HG03196 (cell line): Measurements from ENCODE around the gene EEF1E1.

Experiments
- ATAC-seq: cut with Tn5 transposase; IDR thresholded peaks from one replicate; pipeline ENCODE4 v1.9.1; 2021; ENCODE audit not compliant: unreplicated experiment

The EEF1E1 gene

DNA sequence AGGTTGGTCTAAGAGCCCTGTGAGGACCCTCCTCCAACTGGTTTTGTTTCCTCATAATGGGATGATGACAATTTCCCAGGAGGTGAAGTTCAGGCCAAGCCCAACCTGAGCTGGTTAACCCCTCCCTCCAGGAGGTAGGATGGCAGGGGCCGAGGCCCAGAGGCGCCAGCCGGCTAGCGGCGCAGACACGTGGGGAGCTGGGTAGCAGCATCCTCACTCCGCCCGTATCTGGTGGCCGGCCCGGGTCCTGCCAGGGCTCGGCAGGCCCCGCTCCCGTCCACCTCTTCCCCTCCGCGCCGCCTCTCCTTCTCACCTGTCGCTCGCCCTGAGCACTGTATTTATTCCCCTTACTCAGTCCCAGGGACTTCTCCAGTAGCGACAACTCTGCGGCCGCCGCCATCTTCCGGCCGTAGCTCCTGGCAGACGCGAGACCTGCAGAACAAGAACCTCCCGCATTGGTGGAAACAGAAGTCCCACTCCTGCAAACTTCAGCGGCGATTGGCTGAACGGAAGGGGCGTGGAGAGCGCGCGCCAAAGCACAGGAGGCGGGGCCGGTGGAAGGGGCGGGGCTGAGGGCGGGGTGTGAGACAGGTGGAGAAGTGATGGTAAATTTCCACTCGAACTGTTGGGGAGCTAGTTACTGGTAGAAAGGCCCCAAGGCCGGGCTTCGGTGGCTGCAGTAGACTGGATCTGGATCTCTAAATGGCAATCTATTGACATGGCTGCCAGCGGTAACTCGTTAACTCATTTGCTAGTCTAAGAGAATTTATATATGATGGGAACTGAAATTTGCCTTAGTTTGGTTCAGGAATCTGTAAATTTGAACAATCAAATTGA lies at the start of gene EEF1E1:
Gene EEF1E1 (minus strand): TSS at position 427 of the 837 bp plus-strand sequence. CDS start 27 bp downstream, at position 400.
- ATAC-seq, result peak; percentile 100

- no peak for ATAC-seq
These were observed 47.0 kb upstream of the EEF1E1 start for GRCh38 chr6:8149350-8149749.

DNA sequence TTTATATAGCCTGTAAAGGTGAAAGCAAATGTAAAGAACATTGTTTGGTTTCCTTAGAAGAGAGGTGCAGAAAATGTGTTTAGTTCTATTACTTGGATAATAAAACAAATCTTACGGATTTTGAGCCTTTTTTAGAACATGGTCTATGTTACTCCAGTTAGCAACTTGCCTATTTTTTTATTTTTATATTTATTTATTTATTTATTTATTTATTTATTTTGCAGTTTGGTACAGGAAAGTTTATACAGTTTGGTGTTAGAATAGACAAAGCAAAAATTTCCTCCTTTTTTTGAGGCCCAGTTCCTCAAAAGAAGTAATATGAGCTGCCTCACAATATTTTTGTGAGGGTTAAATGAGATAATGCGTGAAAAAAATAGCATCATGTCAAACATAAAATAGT lies 41.6 kb upstream of the EEF1E1 start:
- no peak for ATAC-seq

DNA sequence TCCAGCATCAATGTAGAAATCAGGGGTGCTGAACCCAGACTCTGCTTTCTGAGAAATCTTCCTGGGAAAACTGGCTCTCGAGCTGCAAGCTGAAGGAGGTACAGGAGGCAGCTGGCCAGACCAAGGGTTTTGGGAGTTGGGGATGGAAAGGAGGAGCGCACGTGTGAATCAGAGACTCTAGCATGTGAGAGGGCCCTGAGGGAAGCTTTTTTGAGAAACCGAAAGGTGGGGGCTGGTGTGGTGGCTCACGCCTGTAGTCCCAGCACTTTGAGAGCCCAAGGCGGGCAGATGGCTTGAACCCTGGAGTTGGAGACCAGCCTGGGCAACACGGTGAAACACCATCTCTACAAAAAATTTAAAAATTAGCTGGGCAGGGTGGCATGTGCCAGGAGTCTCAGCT lies 37.1 kb upstream of the EEF1E1 start:
- no peak for ATAC-seq

DNA sequence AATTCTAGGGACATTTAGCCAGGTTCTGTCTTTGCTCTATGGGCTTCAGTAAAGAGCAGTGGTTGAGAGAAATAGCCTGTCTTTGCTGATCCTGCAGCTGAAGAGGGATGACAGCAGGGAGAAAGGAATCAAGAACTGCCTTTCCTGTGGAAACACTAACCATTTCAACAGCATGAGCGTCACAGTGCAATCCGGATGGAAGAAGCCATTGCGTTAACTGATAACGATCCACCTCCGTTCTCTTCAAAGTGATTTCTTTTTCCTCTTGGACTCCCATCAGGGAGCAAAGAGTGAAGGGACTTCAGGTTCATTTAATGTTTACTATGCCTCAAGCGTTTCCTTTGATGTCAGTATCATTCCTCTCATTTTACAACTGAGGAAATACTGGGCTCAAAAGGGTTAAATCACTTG lies 35.2 kb upstream of the EEF1E1 start:
- no peak for ATAC-seq

DNA sequence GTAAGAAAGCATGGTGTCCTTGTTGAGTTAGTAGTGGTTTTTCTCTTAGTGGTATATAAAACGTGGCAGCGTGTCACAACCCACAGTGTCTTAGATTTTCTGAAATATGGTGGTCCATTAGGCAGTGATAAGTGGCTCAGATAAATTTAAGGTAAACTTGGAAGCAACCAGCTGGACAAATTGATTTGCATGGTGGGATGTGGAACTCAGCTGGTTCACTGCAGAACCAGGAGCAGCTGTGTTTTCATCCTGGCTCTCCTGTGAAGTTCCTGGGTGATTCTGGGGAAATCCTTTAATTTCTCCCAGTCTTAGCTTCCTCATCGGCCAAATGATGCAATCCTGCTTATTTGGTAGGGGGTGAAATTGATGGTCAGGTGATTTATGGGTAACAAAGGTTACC lies 32.9 kb upstream of the EEF1E1 start:
- ATAC-seq, result no peak

- ATAC-seq, result no peak
These were observed 29.8 kb upstream of the EEF1E1 start for GRCh38 chr6:8132130-8132529.

- ATAC-seq, result peak; percentile 77
These were observed 29.0 kb upstream of the EEF1E1 start for GRCh38 chr6:8131265-8131897.

DNA sequence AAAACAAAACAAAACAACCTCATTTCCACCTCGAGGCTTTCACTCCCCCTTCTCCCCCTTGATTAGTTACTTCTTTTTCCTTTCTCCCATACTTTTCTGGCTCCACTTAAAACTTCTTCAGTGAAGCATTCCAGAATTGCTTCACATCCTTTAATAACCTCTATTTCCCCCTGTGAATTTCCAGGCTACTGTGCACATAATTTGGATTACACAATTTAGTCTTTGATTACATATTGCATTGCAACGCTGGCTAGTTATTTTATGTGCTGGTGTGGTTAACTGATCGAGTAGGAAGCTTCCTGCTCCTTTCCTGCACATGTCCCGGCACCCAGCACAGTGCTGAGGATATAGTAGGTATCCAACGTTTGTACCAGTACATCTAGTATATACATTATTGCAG lies 28.1 kb upstream of the EEF1E1 start:
- no peak for ATAC-seq

DNA sequence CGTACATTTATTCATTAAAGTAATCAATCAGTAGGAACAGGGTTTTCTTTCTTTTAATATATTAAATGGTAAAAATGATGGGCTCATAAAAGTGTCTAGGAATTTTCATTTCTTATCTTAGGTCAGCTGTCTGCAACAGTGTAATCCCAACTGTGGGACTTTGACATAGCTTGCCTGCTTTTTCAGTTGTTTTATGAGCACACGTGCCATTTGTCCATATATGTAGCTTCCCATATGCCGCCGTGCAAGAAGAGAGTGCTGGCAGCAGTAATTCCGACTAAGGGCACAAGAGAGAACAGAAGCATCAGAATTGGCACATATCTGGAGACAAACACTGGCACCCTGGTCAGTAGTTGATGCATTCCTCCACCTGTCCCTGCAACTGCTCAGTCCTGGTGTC lies 20.9 kb upstream of the EEF1E1 start:
- no peak for ATAC-seq

DNA sequence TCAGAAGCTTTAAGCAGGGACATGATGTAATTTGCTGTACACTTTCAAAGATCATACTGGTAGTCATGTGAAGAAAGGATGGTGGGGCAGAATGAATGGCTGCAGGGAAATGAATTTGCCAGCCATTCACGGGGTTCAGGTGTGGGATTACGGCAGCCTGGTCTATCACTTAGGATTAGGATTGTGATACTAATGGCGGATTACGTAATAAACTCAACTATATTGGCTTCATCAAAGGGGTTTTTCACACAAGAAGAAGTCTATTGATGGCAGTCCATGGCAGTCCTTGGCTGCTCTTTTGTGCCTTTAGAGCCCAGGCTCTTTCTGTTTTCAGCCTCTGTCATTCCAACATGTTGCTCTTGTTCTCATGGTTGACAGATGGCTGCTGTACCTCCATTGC lies 12.6 kb upstream of the EEF1E1 start:
- no peak for ATAC-seq

- ATAC-seq, result no peak
These were observed 10.8 kb upstream of the EEF1E1 start for GRCh38 chr6:8113131-8113654.

GRCh38 chr6:8110725-8111124 lies 8.4 kb upstream of the EEF1E1 start:
- no peak for ATAC-seq

GRCh38 chr6:8110117-8110721 lies 7.9 kb upstream of the EEF1E1 start:
- ATAC-seq, result peak; percentile 58

DNA sequence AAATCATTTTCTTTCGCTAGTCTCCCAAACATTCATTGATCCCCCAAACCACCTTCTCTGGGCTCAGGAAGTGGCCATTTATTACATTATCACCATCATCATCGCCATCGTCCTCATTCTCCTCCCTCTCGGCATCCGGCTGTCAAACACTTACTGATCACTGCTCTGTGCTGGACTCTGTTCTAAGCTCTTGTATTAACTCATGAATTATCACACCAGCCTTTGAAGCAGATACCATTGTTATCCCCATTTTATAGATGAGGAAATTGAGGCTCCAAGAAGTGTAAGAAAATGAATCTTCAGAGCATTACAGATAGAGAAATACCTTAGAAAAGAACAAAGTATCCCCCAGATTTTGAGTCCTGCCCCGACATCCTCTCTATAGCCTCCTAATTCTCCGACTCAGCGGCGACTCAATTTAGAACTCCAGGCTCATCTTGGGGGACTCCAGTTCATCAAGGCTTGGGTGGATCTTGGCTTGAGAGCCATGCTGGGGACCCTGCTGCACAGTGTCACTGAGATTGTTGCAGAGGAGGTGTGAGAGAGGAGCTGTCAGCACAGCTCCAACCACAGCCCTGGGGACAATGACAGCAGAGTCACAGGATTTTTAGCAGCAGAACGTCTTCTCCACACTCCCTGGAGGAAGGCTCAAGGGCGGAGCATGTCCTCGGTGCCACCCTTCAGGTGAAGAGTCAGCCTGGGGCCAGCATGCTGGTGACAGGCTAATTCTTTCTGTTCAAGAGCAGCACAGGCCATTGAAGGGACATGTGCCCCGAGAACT lies 6.6 kb upstream of the EEF1E1 start:
- ATAC-seq, result no peak

DNA sequence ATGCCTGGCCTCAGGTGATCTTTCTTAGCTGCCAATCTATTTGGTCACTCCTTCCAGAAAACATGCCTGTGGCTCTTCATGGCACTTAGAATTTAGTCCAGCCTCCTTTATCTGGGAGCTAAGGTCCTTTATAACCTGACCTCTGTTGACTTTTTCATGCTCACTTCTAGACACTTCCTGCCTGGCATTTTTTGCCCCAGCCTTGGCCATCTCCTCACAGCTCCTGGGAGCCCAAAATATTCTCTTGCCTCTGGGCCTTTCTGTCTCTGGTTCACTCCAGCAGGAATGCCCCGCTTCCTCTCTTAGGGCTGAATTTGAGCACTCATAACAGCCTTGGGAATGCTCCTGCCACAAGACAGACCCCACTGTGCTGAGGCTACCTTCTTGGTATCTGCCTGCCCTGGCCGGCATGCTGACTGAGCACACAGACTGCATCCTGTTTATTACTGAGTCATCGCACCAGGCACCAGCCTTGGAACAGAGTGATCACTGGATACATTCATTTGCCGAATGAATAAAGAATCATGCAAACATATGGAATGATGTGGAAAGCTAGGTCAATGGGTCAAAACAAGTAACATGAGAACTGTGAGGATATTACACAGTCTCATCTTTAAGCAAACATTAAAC lies 5.8 kb upstream of the EEF1E1 start:
- no peak for ATAC-seq

GRCh38 chr6:8105791-8106190 lies 3.4 kb upstream of the EEF1E1 start:
- ATAC-seq, result no peak

DNA sequence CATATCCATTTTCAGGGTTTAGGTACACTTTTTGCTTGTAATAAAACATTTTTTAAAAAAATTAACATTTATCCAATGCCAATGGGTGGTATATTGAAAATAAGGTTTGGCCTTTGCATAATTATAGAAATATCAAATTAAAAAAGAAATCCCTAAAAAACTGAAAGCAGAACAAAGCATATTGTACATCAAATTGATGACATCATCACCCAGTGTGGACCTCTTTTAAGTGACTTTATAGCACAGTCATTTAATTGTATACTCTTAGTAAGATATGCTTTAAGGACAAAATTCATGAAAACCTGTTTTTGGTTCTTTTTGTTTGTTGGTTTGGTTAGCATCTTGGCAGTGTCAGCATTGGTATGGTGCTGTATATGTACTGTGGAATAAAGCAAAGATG lies 1.4 kb upstream of the EEF1E1 start:
- ATAC-seq, result no peak

DNA sequence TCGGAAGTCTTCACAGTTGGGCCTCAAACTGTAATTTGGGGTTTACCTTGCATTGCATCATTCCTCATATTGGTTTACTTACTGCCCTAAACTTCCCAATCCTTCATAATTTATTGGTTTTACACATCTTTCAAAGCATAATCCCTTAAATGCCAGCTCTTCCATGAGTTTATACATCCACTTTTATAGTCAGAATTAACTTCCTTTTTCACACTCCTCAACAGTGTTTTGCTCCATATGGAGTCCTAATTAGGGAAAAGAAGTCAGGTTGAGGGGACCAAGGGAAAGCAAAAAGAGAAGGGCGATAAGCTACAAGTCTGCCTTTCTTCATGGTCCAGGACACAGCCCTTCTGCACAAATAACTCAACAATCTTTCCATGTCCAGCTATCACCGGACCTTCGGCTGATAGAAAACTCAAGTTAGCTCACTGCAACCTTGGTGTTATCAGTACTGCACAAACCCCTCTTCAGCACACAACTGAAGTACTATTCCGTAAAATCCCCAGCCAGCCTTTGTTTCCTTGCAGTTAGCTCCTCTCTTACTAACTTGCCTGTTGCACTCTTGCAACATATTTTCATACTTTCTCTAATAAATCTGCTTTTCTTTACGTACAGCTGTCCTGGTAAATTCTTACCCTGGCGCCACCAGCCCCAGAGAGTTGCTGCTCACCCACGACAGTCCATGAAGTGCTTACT lies 2.0 kb downstream of the EEF1E1 start:
- ATAC-seq, result no peak

GRCh38 chr6:8090650-8091049 lies 11.7 kb downstream of the EEF1E1 start:
- ATAC-seq, result no peak
